ENCODE results near the gene FOXN1.
"Not testable (repeated sequence)": the region's sequence is repeated elsewhere in the genome, so short reads cannot be mapped to it uniquely, and the experiment has no call there.

FOXN1 gene

GRCh38 chr17:28501421-28502284, 4.5 kb upstream of the FOXN1 start:
- no peak for DNase-seq

- no peak for DNase-seq
Measured at GRCh38 chr17:28503420-28503819, 2.7 kb upstream of the FOXN1 start.

GRCh38 chr17:28506763-28507487, 777 bp downstream of the FOXN1 start:
- DNase-seq, result no peak

GRCh38 chr17:28507567-28508203, 1.5 kb downstream of the FOXN1 start:
- no peak for DNase-seq

- DNase-seq, result no peak
Measured at GRCh38 chr17:28508211-28508724, 2.1 kb downstream of the FOXN1 start.

- DNase-seq, result no peak
Measured at GRCh38 chr17:28509789-28510188, 3.6 kb downstream of the FOXN1 start.

GRCh38 chr17:28511858-28512461, 5.8 kb downstream of the FOXN1 start:
- no peak for DNase-seq

- DNase-seq, result no peak
Measured at GRCh38 chr17:28513476-28513875, 7.3 kb downstream of the FOXN1 start.

GRCh38 chr17:28514561-28515002, 8.4 kb downstream of the FOXN1 start:
- no peak for DNase-seq

- DNase-seq, result no peak
Measured at GRCh38 chr17:28515518-28515917, 9.4 kb downstream of the FOXN1 start.

GRCh38 chr17:28518132-28518531, 12.0 kb downstream of the FOXN1 start:
- DNase-seq, result no peak

GRCh38 chr17:28518578-28518977, 12.4 kb downstream of the FOXN1 start:
- DNase-seq, result no peak

GRCh38 chr17:28519236-28519635, 13.1 kb downstream of the FOXN1 start:
- DNase-seq, result no peak

GRCh38 chr17:28520687-28521086, 14.5 kb downstream of the FOXN1 start:
- no peak for DNase-seq

GRCh38 chr17:28521311-28522085, 15.3 kb downstream of the FOXN1 start:
- no peak for DNase-seq

- DNase-seq, result not testable (repeated sequence)
Measured at GRCh38 chr17:28522281-28522680, 16.1 kb downstream of the FOXN1 start.

- DNase-seq, result no peak
Measured at GRCh38 chr17:28523186-28523585, 17.0 kb downstream of the FOXN1 start.

- DNase-seq, result no peak
Measured at GRCh38 chr17:28523876-28524275, 17.7 kb downstream of the FOXN1 start.

GRCh38 chr17:28524476-28525424, 18.6 kb downstream of the FOXN1 start:
- no peak for DNase-seq

GRCh38 chr17:28526381-28526780, 20.2 kb downstream of the FOXN1 start:
- no peak for DNase-seq

- DNase-seq, result no peak
Measured at GRCh38 chr17:28527181-28527681, 21.1 kb downstream of the FOXN1 start.
